ENCODE results near the gene POU2F3.

GRCh38 chr11:120254788-120255518 is 15.0 kb downstream of the POU2F3 start:
- TF ChIP-seq POLR2A (IDR thresholded peaks at IDR 0.05; ENCODE audit: insufficient read depth in 1 of 2, low read depth in 2 of 2, low read length in 2 of 2): no peak
- no peak for TF ChIP-seq MAZ (IDR thresholded peaks at IDR 0.05; ENCODE audit: borderline replicate concordance, low read depth, low read length)
- TF ChIP-seq MAZ (CRISPR knock-in tag; IDR thresholded peaks at IDR 0.05; ENCODE audit: low read depth): no peak
- no peak for TF ChIP-seq HMG20B (CRISPR knock-in tag; conservative IDR thresholded peaks at IDR 0.05)
- no peak for TF ChIP-seq ATAD3A (CRISPR knock-in tag; IDR thresholded peaks at IDR 0.05)
- TF ChIP-seq SALL2 (CRISPR knock-in tag; IDR thresholded peaks at IDR 0.05): no peak
- TF ChIP-seq ZBTB2 (CRISPR knock-in tag; IDR thresholded peaks at IDR 0.05; ENCODE audit: low read depth): no peak
- no peak for TF ChIP-seq KMT2A (CRISPR knock-in tag; IDR thresholded peaks at IDR 0.05)
- TF ChIP-seq, protein P1, sequence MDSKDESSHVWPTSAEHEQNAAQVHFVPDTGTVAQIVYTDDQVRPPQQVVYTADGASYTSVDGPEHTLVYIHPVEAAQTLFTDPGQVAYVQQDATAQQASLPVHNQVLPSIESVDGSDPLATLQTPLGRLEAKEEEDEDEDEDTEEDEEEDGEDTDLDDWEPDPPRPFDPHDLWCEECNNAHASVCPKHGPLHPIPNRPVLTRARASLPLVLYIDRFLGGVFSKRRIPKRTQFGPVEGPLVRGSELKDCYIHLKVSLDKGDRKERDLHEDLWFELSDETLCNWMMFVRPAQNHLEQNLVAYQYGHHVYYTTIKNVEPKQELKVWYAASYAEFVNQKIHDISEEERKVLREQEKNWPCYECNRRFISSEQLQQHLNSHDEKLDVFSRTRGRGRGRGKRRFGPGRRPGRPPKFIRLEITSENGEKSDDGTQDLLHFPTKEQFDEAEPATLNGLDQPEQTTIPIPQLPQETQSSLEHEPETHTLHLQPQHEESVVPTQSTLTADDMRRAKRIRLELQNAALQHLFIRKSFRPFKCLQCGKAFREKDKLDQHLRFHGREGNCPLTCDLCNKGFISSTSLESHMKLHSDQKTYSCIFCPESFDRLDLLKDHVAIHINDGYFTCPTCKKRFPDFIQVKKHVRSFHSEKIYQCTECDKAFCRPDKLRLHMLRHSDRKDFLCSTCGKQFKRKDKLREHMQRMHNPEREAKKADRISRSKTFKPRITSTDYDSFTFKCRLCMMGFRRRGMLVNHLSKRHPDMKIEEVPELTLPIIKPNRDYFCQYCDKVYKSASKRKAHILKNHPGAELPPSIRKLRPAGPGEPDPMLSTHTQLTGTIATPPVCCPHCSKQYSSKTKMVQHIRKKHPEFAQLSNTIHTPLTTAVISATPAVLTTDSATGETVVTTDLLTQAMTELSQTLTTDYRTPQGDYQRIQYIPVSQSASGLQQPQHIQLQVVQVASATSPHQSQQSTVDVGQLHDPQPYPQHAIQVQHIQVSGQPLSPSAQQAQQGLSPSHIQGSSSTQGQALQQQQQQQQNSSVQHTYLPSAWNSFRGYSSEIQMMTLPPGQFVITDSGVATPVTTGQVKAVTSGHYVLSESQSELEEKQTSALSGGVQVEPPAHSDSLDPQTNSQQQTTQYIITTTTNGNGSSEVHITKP (CRISPR knock-in tag; IDR thresholded peaks at IDR 0.05; ENCODE audit: low read depth): no peak
- no peak for TF ChIP-seq ZNF510 (CRISPR knock-in tag; IDR thresholded peaks at IDR 0.05; ENCODE audit: low read depth)
